H9 (cell line): Measurements from ENCODE around the gene SLC39A2. TPM values are rescaled to one million over a fixed set of nuclear protein-coding genes. Genes with fewer than 3 reads are reported as not detected.

Experiments used
- DNase-seq: peaks from one replicate; pipeline ENCODE4 v3.0.0-alpha.2; 2017
- H2AFZ ChIP-seq: one replicate; pipeline ENCODE4 v1.6.1; 2013; ENCODE audit warnings: mild to moderate bottlenecking, low read length, control low read depth, moderate library complexity
- H2AK5ac ChIP-seq: 2 replicates; pipeline ENCODE4 v1.6.1; 2013; ENCODE audit warnings: low read length, control low read depth, mixed read lengths; ENCODE audit not compliant: insufficient read length
- H2BK120ac ChIP-seq: one replicate; pipeline ENCODE4 v1.6.1; 2013; ENCODE audit warnings: low read depth, mild to moderate bottlenecking, low read length, control low read depth, inconsistent platforms; ENCODE audit not compliant: poor library complexity, severe bottlenecking
- H2BK12ac ChIP-seq: 2 replicates; pipeline ENCODE4 v1.6.1; 2013; ENCODE audit warnings: low read length, control low read depth, mixed read lengths, low read depth; ENCODE audit not compliant: insufficient read length
- H2BK15ac ChIP-seq: 2 replicates; pipeline ENCODE4 v1.6.1; 2013; ENCODE audit warnings: low read depth, low read length, control low read depth
- H2BK20ac ChIP-seq: one replicate; pipeline ENCODE4 v1.6.1; 2013; ENCODE audit warnings: low read depth, mild to moderate bottlenecking, low read length, control low read depth, inconsistent platforms; ENCODE audit not compliant: poor library complexity, severe bottlenecking
- H2BK5ac ChIP-seq: 2 replicates; pipeline ENCODE4 v1.6.1; 2013; ENCODE audit warnings: low read length, control low read depth, mixed read lengths; ENCODE audit not compliant: insufficient read length
- H3K14ac ChIP-seq: 2 replicates; pipeline ENCODE4 v1.6.1; 2013; ENCODE audit warnings: low read length, control low read depth; ENCODE audit not compliant: insufficient read depth
- H3K18ac ChIP-seq: 2 replicates; pipeline ENCODE4 v1.6.1; 2013; ENCODE audit warnings: low read depth, mild to moderate bottlenecking, mixed read lengths, low read length, control low read depth; ENCODE audit not compliant: insufficient read length
- H3K23ac ChIP-seq: 2 replicates; pipeline ENCODE4 v1.6.1; 2013; ENCODE audit warnings: low read length, control low read depth, mixed read lengths, low read depth; ENCODE audit not compliant: insufficient read length
- H3K23me2 ChIP-seq: 2 replicates; pipeline ENCODE4 v1.6.1; 2013; ENCODE audit warnings: low read depth, mild to moderate bottlenecking, mixed read lengths, low read length, control low read depth; ENCODE audit not compliant: insufficient read length, poor library complexity, severe bottlenecking
- H3K27ac ChIP-seq: 2 replicates; pipeline ENCODE4 v1.5.1; 2013; ENCODE audit warnings: low read length, control low read depth, mixed read lengths, low read depth; ENCODE audit not compliant: insufficient read length
- H3K27me3 ChIP-seq: 2 replicates; pipeline ENCODE4 v1.6.1; 2013; ENCODE audit warnings: low read length, control low read depth, inconsistent platforms; ENCODE audit not compliant: insufficient read depth
- H3K4ac ChIP-seq: 2 replicates; pipeline ENCODE4 v1.6.1; 2013; ENCODE audit warnings: low read depth, mild to moderate bottlenecking, control low read depth, inconsistent platforms, low read length, moderate library complexity
- H3K4me1 ChIP-seq: 2 replicates; pipeline ENCODE4 v1.6.1; 2013; ENCODE audit warnings: low read length, control low read depth, inconsistent platforms; ENCODE audit not compliant: insufficient read depth
- H3K4me2 ChIP-seq: 2 replicates; pipeline ENCODE4 v1.6.1; 2013; ENCODE audit warnings: low read length, control low read depth, mixed read lengths; ENCODE audit not compliant: insufficient read length, insufficient read depth
- H3K56ac ChIP-seq: 2 replicates; pipeline ENCODE4 v1.6.1; 2013; ENCODE audit warnings: low read depth, mild to moderate bottlenecking, mixed read lengths, low read length, control low read depth; ENCODE audit not compliant: insufficient read length
- H3K79me1 ChIP-seq: 2 replicates; pipeline ENCODE4 v1.6.1; 2013; ENCODE audit warnings: low read depth, mild to moderate bottlenecking, moderate library complexity, low read length, control low read depth, inconsistent platforms; ENCODE audit not compliant: insufficient read depth, poor library complexity, severe bottlenecking
- H3K79me2 ChIP-seq: 2 replicates; pipeline ENCODE4 v1.6.1; 2013; ENCODE audit warnings: low read length, control low read depth, inconsistent platforms; ENCODE audit not compliant: insufficient read depth
- H3K9ac ChIP-seq: 2 replicates; pipeline ENCODE4 v1.6.1; 2013; ENCODE audit warnings: low read length, control low read depth, mixed read lengths; ENCODE audit not compliant: insufficient read length; ENCODE audit errors: extremely low read depth
- H3K9me3 ChIP-seq: one replicate; pipeline ENCODE4 v1.6.1; 2013; ENCODE audit warnings: low read depth, low read length, inconsistent platforms; ENCODE audit not compliant: control insufficient read depth
- H3T11ph ChIP-seq: one replicate; pipeline ENCODE4 v1.6.1; 2013; ENCODE audit warnings: mild to moderate bottlenecking, low read length, control low read depth, inconsistent platforms
- H4K20me1 ChIP-seq: one replicate; pipeline ENCODE4 v1.6.1; 2013; ENCODE audit not compliant: control insufficient read depth, insufficient read length, insufficient read depth
- H4K5ac ChIP-seq: 2 replicates; pipeline ENCODE4 v1.6.1; 2013; ENCODE audit warnings: low read depth, mild to moderate bottlenecking, mixed read lengths, low read length, control low read depth; ENCODE audit not compliant: insufficient read length
- H4K8ac ChIP-seq: replicated peaks from 2 replicates; pipeline ENCODE4 v1.6.1; 2013; ENCODE audit warnings: low read length, control low read depth, mixed read lengths, low read depth; ENCODE audit not compliant: insufficient read length
- H4K91ac ChIP-seq: 2 replicates; pipeline ENCODE4 v1.6.1; 2013; ENCODE audit warnings: low read depth, mild to moderate bottlenecking, moderate library complexity, mixed read lengths, low read length, control low read depth; ENCODE audit not compliant: insufficient read length
- H3K27ac Mint-ChIP-seq, 3 experiments: 2 replicates in 2 of 3; 3 replicates in 1 of 3; pipeline ENCODE4 v1.8.0; 2020 to 2021; ENCODE audit warnings: mixed read lengths in 3 of 3, mild to moderate bottlenecking in 1 of 3, moderate library complexity in 1 of 3
- H3K27me3 Mint-ChIP-seq: 2 replicates; pipeline ENCODE4 v1.8.0; 2021; ENCODE audit warnings: low read depth, mild to moderate bottlenecking, moderate library complexity, mixed read lengths
- H3K36me3 Mint-ChIP-seq, 3 experiments: 2 replicates in 2 of 3; 3 replicates in 1 of 3; pipeline ENCODE4 v1.8.0; 2020 to 2021; ENCODE audit warnings: low read depth in 3 of 3, mixed read lengths in 3 of 3; ENCODE audit not compliant: insufficient read depth in 1 of 3
- H3K4me1 Mint-ChIP-seq, 2 experiments: 2 replicates each; pipeline ENCODE4 v1.8.0; 2020; ENCODE audit warnings: mixed read lengths in 2 of 2
- H3K4me3 Mint-ChIP-seq, 2 experiments: 2 replicates in 1 of 2; 3 replicates in 1 of 2; pipeline ENCODE4 v1.8.0; 2020 to 2021; ENCODE audit warnings: mild to moderate bottlenecking in 2 of 2, mixed read lengths in 2 of 2, moderate library complexity in 1 of 2
- H3K9me3 Mint-ChIP-seq, 2 experiments: 2 replicates in 1 of 2; 3 replicates in 1 of 2; pipeline ENCODE4 v1.8.0; 2020; ENCODE audit warnings: mild to moderate bottlenecking in 2 of 2, mixed read lengths in 2 of 2, moderate library complexity in 1 of 2
- CTCF ChIP-seq: fragments of 200-600 bp; sonication (generic); conservative IDR thresholded peaks from 3 replicates; pipeline ENCODE4 v1.8.0; 2021; ENCODE audit warnings: antibody characterized with exemption, mild to moderate bottlenecking
- WGBS: extraction: QIAGEN DNeasy Blood & Tissue Kit; methylation state at CpG from one replicate; pipeline ENCODE4 v1.1.7; 2013; ENCODE audit warnings: missing lambda C conversion rate, low lambda C conversion rate, mixed read lengths; ENCODE audit not compliant: insufficient read length; ENCODE audit errors: extremely low coverage; 5-methylcytosine and 5-hydroxymethylcytosine counted together
- total RNA-seq: library from RNA; stranded (reverse); gene quantifications from 2 replicates; pipeline ENCODE4 v1.2.1, GENCODE V29; 2021

Gene SLC39A2
- total RNA-seq, 1 experiment from 2014 or later = not detected

DNA sequence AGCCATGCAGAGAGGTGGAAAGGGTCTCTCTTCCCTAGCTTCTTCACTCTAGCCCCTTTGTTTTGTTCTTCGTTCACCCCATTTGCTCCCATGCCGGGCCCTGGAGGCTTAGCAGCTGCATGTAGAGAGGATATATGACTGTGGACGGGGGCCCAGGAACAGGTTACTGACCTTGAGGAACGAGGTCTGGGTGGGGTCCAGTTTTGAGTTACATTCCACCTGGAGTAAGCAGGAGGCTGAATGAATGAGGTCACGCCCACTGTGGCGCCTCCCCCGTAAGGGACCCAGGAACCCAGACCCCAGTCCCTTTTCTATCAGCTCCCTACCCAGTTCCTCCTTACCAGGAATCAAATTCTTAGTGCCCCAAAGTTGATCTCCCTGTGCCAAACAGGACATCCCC lies 19.2 kb downstream of the SLC39A2 start:
- Histone ChIP-seq H3K4ac (no peak overlapping the region), H2BK120ac (no peak overlapping the region), H3K14ac (no peak overlapping the region), H2BK5ac (no peak overlapping the region), H3K4me1 (no peaks in the 10 kb centered on the region; the same call in 1 of the 2 replicates), H3K27me3 (no peaks in the 10 kb centered on the region; the same call in 1 of the 2 replicates), H3K23ac (no peak overlapping the region), H4K5ac (no peak overlapping the region), H3K79me2 (no peaks in the 10 kb centered on the region), H4K8ac (no peak overlapping the region), H2BK12ac (no peak overlapping the region), H2BK15ac (no peak overlapping the region), H3K9me3 (no peaks in the 10 kb centered on the region), H3K27ac (no peak overlapping the region), H3K23me2 (no peaks in the 10 kb centered on the region), H3K79me1 (no peaks in the 10 kb centered on the region), H3K4me2 (no peak overlapping the region), H3K9ac (no peak overlapping the region), H2AFZ (no peak overlapping the region), H4K91ac (no peak overlapping the region), H3K56ac (no peak overlapping the region), H2AK5ac (no peak overlapping the region), H3K18ac (no peak overlapping the region), H3T11ph (no peak overlapping the region), H2BK20ac (no peak overlapping the region), H4K20me1 (no peaks in the 10 kb centered on the region)
- WGBS = no CpG with 5 or more reads among the region's 7 CpGs
- 0 out of 7 replicates have a peak overlapping the region, but pooled peaks of 1 of the 3 experiments have one; percentile 23 for H3K27ac Mint-ChIP-seq
- no peak overlapping the region for H3K4me3 Mint-ChIP-seq
- no peaks in the 10 kb centered on the region for H3K9me3 Mint-ChIP-seq
- no peak for DNase-seq
- H3K27me3 Mint-ChIP-seq = peaks cover 20% of the 10 kb centered on the region
- no peak for TF ChIP-seq CTCF
- peaks cover 21% of the 10 kb centered on the region in 2 experiments for H3K4me1 Mint-ChIP-seq
- H3K36me3 Mint-ChIP-seq = peaks cover 6 to 21% (median 8%) of the 10 kb centered on the region in 3 experiments; a peak in 4 of 7 replicates
